Limb (tissue), 2 donors: ENCODE data around the gene SENP2.

Source experiments
- DNase-seq, 2 donors: peaks; one replicate each; pipeline ENCODE4 v3.0.0-alpha.2; 2016; ENCODE audit errors: extremely low spot score in 2 of 2

SENP2 gene

DNA sequence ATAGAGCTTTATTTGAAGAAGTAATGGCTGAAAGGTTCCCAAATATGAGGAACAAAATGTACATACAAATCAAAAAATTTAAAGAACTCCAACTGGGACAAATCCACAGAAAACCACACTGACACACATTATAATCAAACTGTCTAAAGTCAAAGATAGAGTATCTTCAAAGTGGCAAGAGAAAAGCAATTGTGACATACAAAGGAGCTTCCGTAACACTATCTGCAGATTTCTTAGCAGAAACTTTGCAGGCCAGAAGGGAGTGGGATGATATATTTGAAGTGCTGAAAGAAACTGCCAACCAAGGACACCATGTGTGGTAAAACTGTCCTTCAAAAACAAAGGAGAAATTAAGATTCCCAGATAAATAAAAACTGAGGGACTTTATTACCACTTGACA is 91.9 kb downstream of the SENP2 start:
- DNase-seq: no peak

GRCh38 chr3:185680231-185680630 is 94.1 kb downstream of the SENP2 start:
- DNase-seq: no peak
